MM.1S (cell line): Measurements from ENCODE around the gene SMC4.

ENCODE experiments used
- DNase-seq: peaks from one replicate; pipeline ENCODE4 v3.0.0-alpha.2; 2015
- H2AFZ ChIP-seq: fragments of 300-600 bp; sonication (generic); 2 replicates; pipeline ENCODE4 v1.6.0; 2016; ENCODE audit warnings: antibody characterized with exemption, low read length
- H3F3A ChIP-seq: fragments of 300-600 bp; sonication (generic); 2 replicates; pipeline ENCODE4 v1.6.1; 2016; ENCODE audit warnings: mild to moderate bottlenecking, antibody characterized with exemption, low read length, moderate library complexity, mixed read lengths; ENCODE audit not compliant: insufficient read depth
- H3K27ac ChIP-seq: fragments of 300-600 bp; sonication (generic); 2 replicates; pipeline ENCODE4 v1.5.1; 2016; ENCODE audit warnings: mild to moderate bottlenecking, low read length
- H3K27me3 ChIP-seq: fragments of 300-600 bp; sonication (generic); replicated peaks from 2 replicates; pipeline ENCODE4 v1.6.0; 2016; ENCODE audit warnings: low read length; ENCODE audit not compliant: insufficient read depth
- H3K36me3 ChIP-seq: fragments of 300-600 bp; sonication (generic); replicated peaks from 2 replicates; pipeline ENCODE4 v1.6.1; 2016; ENCODE audit warnings: mild to moderate bottlenecking, low read length, mixed read lengths; ENCODE audit not compliant: insufficient read depth
- H3K4me1 ChIP-seq: fragments of 300-600 bp; sonication (generic); 2 replicates; pipeline ENCODE4 v1.6.1; 2016; ENCODE audit warnings: low read length, mixed read lengths
- H3K4me2 ChIP-seq: fragments of 300-600 bp; sonication (generic); 2 replicates; pipeline ENCODE4 v1.6.0; 2016; ENCODE audit warnings: low read depth, low read length
- H3K4me3 ChIP-seq: fragments of 300-600 bp; sonication (generic); 2 replicates; pipeline ENCODE4 v1.5.1; 2016; ENCODE audit warnings: low read length, mixed read lengths
- H3K79me2 ChIP-seq: fragments of 300-600 bp; sonication (generic); 2 replicates; pipeline ENCODE4 v1.6.1; 2016; ENCODE audit warnings: mixed run types, low read length, mixed read lengths
- H3K9ac ChIP-seq: fragments of 300-600 bp; sonication (generic); 2 replicates; pipeline ENCODE4 v1.6.1; 2016; ENCODE audit warnings: low read length, mixed read lengths
- H3K9me2 ChIP-seq: fragments of 300-600 bp; sonication (generic); replicated peaks from 2 replicates; pipeline ENCODE4 v1.6.1; 2016; ENCODE audit warnings: mild to moderate bottlenecking, low read length, mixed read lengths; ENCODE audit not compliant: insufficient read depth
- H3K9me3 ChIP-seq: fragments of 300-600 bp; sonication (generic); replicated peaks from 2 replicates; pipeline ENCODE4 v1.6.1; 2016; ENCODE audit warnings: mild to moderate bottlenecking, low read length, mixed read lengths; ENCODE audit not compliant: insufficient read depth
- H4K20me1 ChIP-seq: fragments of 300-600 bp; sonication (generic); 2 replicates; pipeline ENCODE4 v1.6.1; 2016; ENCODE audit warnings: mild to moderate bottlenecking, low read length, moderate library complexity, mixed read lengths; ENCODE audit not compliant: insufficient read depth
- EZH2 ChIP-seq: fragments of 300-600 bp; sonication (generic); optimal IDR thresholded peaks from 2 replicates; pipeline ENCODE3; 2017; ENCODE audit warnings: low read depth, mild to moderate bottlenecking, antibody characterized with exemption, low read length, mixed read lengths
- EZH2phosphoT487 ChIP-seq: fragments of 300-600 bp; sonication (generic); IDR thresholded peaks from 2 replicates; pipeline ENCODE4 v1.6.1; 2018; ENCODE audit warnings: antibody characterized with exemption, low read length
- TF ChIP-seq, protein P1 (sequence below): fragments of 300-600 bp; sonication (generic); IDR thresholded peaks from 2 replicates; pipeline ENCODE4 v1.5.1; 2016; ENCODE audit warnings: antibody characterized with exemption, low read length, mixed read lengths

SMC4 gene

DNA sequence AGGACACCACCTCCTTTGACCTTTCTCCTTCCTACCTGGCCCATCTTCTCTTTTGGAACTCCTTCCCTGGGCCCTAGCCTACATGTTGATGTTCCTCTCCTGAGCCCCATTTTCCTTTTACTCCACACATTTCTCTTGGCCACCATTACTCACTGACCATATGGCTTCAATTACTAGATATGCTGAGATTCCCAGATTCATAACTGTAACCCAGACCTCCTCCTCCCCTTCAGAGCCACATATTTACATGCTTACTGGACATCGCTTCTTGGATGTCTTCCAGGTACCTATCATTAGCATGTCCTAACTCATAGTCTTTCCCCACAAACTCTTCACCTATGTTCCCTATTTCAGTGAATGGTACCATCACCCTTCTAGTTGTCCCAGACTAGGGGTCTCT, 74.5 kb downstream of the SMC4 start:
- no peak for DNase-seq
- Histone ChIP-seq H3K9ac (no peak overlapping the region), H3K27me3 (no peaks in the 10 kb centered on the region), H3K79me2 (no peaks in the 10 kb centered on the region), H2AFZ (no peak overlapping the region), H3K9me3 (no peaks in the 10 kb centered on the region), H4K20me1 (no peaks in the 10 kb centered on the region), H3K4me2 (no peak overlapping the region), H3K4me1 (no peaks in the 10 kb centered on the region; the same call in 1 of the 2 replicates), H3K4me3 (no peak overlapping the region), H3K9me2 (no peaks in the 10 kb centered on the region), H3K27ac (no peak overlapping the region), H3F3A (no peaks in the 10 kb centered on the region), H3K36me3 (no peaks in the 10 kb centered on the region)
- TF ChIP-seq, protein P1, sequence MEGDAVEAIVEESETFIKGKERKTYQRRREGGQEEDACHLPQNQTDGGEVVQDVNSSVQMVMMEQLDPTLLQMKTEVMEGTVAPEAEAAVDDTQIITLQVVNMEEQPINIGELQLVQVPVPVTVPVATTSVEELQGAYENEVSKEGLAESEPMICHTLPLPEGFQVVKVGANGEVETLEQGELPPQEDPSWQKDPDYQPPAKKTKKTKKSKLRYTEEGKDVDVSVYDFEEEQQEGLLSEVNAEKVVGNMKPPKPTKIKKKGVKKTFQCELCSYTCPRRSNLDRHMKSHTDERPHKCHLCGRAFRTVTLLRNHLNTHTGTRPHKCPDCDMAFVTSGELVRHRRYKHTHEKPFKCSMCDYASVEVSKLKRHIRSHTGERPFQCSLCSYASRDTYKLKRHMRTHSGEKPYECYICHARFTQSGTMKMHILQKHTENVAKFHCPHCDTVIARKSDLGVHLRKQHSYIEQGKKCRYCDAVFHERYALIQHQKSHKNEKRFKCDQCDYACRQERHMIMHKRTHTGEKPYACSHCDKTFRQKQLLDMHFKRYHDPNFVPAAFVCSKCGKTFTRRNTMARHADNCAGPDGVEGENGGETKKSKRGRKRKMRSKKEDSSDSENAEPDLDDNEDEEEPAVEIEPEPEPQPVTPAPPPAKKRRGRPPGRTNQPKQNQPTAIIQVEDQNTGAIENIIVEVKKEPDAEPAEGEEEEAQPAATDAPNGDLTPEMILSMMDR: no peak
- TF ChIP-seq EZH2: no peak
- TF ChIP-seq EZH2phosphoT487: no peak

DNA sequence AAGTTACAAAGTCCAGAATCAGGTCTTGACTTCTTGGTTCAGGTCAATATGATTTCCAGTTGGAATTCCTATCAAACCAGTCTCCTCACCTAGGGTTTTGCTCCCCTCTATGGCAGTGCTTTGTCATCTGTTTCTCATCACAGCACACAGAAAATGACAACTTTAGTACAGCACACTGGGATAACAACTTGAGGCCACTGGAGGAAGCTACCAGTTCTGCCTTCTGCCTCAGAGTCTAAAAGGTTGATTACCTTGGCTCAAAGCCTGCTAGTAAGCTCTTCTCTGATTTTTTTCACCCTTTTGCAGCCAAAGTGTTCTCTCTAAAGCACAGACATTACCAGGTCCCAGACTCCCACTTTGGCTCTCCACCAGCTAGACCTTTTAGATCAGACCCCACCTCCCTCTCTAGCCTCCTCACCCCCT, 75.0 kb downstream of the SMC4 start:
- DNase-seq: no peak
- H2AFZ ChIP-seq: no peak overlapping the region
- no peaks in the 10 kb centered on the region for H3K79me2 ChIP-seq
- TF ChIP-seq, protein P1: no peak
- TF ChIP-seq EZH2 (no peak), EZH2phosphoT487 (no peak)
- no peaks in the 10 kb centered on the region for H3K27me3 ChIP-seq
- no peaks in the 10 kb centered on the region for H4K20me1 ChIP-seq
- H3K4me2 ChIP-seq: no peak overlapping the region
- H3F3A ChIP-seq: no peaks in the 10 kb centered on the region
- H3K4me1 ChIP-seq: no peaks in the 10 kb centered on the region; the same call in 1 of the 2 replicates
- no peak overlapping the region for H3K9ac ChIP-seq
- H3K36me3 ChIP-seq: no peaks in the 10 kb centered on the region
- H3K4me3 ChIP-seq: no peak overlapping the region
- H3K27ac ChIP-seq: no peak overlapping the region
- H3K9me3 ChIP-seq: no peaks in the 10 kb centered on the region
- H3K9me2 ChIP-seq: no peaks in the 10 kb centered on the region

DNA sequence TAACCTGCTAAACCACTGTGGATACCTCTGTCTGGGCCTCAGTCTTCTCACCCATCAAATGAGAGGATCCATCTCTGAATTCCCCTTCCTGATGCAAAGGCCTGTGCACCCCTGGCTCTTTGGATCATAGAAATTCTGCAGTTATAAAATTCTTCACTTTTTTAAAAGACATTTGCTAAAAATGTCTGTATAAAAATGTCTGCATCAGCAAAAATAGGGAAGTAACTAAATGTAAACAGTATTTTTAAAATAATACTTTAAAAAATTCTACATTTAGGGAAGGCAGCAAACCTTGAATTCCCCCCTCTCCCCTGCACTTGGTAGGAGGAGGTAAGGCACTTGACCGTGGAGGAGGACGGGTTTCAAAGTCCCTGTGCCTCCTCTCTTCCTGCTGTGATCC, 75.7 kb downstream of the SMC4 start:
- Histone ChIP-seq H3K4me2 (no peak overlapping the region), H3F3A (no peaks in the 10 kb centered on the region), H3K9me2 (no peaks in the 10 kb centered on the region), H3K4me1 (no peaks in the 10 kb centered on the region; the same call in 1 of the 2 replicates), H3K9me3 (no peaks in the 10 kb centered on the region), H3K27me3 (no peaks in the 10 kb centered on the region), H2AFZ (no peak overlapping the region), H3K79me2 (no peaks in the 10 kb centered on the region), H3K9ac (no peak overlapping the region), H3K36me3 (no peaks in the 10 kb centered on the region), H4K20me1 (no peaks in the 10 kb centered on the region), H3K27ac (no peak overlapping the region), H3K4me3 (no peak overlapping the region)
- no peak for TF ChIP-seq EZH2
- no peak for TF ChIP-seq EZH2phosphoT487
- TF ChIP-seq, protein P1: no peak
- no peak for DNase-seq

DNA sequence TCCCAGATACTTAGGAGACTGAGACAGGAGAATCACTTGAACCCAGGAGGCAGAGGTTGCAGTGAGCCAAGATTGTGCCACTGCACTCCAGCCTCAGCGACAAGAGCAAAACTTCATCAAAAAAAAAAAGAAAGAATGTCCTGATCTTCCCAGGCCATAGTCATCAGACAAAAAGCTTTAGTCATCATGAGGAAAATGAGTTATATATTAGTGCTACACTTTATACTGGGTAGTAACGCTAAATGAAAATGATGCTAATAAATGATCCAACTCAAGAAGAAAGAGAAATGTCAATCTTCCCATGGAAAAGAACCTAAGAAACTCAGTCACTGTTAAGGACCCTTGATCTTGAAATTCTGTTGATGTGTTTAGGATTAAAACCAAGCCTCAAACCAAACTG, 76.4 kb downstream of the SMC4 start:
- no peaks in the 10 kb centered on the region; the same call in 1 of the 2 replicates for H3K4me1 ChIP-seq
- H3K36me3 ChIP-seq: no peaks in the 10 kb centered on the region
- TF ChIP-seq EZH2 (no peak), EZH2phosphoT487 (no peak)
- TF ChIP-seq, protein P1: no peak
- no peak overlapping the region for H3K4me2 ChIP-seq
- H4K20me1 ChIP-seq: no peaks in the 10 kb centered on the region
- H3K9me3 ChIP-seq: no peaks in the 10 kb centered on the region
- no peak overlapping the region for H3K4me3 ChIP-seq
- H3K9ac ChIP-seq: no peak overlapping the region
- no peak overlapping the region for H2AFZ ChIP-seq
- no peaks in the 10 kb centered on the region for H3K79me2 ChIP-seq
- no peaks in the 10 kb centered on the region for H3F3A ChIP-seq
- no peaks in the 10 kb centered on the region for H3K9me2 ChIP-seq
- DNase-seq: no peak
- no peaks in the 10 kb centered on the region for H3K27me3 ChIP-seq
- no peak overlapping the region for H3K27ac ChIP-seq
